NCI-H1417 treated with DMSO at 0.1 percent for 48 hours (cell line): ENCODE data around the gene DNAH10.
A peak's percentile ranks its signal among the peaks of the same experiment; 100 is the strongest.

ENCODE experiments used
- DNase-seq: peaks from one replicate; lab custom pipeline; 2025; lab: John Stamatoyannopoulos, UW

DNAH10 gene

DNA sequence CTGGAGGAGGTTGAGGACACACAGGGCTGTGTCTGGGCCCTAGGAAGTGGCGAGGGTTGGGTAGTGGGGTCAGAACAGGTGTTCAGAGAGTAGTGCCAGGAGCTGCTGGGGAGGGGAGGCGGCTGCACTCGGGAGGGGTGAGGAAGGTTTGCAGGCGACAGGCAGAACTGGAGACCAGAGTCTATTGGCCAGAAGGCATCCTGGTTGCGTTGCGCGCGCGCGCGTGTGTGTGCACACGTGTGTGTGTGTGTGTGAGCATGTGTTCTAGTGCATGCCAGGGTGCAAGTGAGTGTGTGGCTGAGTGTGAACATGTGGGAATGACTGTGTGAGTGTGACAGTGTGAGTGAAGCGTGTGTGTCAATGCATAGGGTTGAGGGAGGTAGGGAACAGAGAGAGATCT lies 124.2 kb downstream of the DNAH10 start:
- no peak for DNase-seq

DNA sequence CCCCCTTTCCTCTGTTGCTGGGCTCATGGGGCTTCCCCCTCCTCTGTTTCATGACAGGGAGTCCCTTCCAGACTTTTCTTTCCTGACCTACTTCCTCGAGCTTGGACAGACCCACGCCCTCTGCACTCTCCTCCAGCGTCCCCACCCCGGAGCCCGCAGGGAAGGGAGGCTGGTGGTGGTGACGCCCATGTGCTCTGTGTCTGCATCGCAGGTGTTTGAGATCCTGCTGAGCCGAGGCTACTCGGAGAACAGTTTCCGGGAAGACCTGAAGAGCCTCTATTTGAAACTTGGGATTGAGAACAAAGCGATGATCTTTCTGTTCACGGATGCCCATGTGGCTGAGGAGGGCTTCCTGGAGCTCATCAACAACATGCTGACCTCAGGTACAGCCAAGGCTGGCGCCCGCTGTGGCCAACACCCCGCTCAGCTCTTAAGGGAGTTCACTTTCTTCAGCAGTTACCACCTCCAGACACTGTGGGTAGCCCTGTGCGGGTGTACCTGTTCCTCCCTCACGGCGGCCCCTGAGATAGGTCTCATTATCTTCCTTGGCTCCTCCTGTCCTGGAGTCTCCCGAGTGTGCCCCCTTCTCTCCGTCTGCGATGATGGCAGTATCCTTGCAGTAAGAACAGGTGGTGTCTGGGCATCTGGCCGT lies 125.0 kb downstream of the DNAH10 start:
- DNase-seq, result no peak

DNA sequence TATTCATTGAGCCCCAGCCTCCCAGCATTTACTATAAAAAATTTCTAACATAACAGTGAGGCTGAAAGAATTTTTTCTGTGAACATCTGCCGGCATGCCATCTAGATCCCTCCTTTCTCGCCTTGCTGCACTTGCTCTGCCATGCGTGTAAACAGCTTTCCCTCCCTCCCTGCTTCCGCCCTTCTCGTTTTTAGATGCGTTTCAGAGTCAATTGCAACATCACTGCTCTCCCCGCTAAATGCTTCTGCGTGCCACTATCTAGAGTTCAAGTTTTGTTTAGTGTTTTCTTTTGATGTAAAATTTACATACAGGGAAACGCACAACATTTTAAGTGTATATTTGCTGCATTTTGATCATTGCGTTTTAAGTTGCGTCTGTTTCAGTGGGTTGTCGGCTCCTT lies 126.9 kb downstream of the DNAH10 start:
- DNase-seq, result no peak

DNA sequence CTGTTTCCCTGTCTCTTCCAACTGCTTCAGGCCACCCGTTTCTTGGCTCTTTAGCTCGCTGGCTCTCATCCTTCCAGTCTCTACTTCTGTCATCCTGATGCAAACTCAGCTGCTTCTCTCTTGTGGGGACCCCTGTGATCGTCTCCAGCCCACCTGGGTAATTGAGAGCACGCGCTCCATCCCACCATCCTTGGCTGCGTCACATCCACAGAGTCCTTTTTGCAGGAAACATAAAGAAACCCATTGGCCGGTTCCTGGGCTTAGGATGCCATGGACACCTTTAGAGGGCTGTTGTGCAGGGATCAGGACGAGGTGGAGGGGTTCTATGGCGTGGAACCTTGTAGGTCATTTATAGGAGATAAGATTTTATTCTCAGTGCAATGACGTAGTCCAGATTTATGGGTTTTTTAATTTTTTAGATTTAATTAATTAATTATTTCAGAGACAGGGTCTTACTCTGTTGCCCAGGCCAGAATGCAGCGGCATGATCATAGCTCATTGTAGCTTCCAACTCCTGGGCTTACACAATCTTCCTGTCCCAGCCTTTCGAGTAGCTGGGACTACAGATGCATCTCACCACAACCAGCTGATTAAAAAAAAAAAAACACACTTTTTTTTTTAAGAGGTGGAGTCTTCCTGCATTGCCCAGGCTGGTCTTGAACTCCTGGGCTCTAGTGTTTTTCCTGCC lies 127.9 kb downstream of the DNAH10 start:
- DNase-seq, result no peak

DNA sequence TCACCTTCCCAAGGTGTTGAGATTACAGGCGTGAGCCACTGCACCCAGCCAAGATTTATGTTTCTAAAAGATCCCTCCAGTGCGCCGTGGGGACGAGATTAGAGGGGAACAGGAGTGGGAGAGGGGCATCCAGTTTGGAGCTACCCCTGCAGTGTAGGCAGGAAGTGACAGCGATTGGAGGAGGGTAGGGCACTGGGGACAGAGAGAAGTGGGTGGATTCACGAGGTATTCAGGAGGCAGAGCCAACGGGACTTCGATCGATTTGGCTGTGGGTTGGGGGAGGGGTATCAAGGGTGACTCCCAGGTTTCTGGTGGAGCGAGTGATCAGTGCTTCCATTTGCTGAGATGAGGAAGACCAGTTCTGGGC lies 128.4 kb downstream of the DNAH10 start:
- DNase-seq, result no peak

DNA sequence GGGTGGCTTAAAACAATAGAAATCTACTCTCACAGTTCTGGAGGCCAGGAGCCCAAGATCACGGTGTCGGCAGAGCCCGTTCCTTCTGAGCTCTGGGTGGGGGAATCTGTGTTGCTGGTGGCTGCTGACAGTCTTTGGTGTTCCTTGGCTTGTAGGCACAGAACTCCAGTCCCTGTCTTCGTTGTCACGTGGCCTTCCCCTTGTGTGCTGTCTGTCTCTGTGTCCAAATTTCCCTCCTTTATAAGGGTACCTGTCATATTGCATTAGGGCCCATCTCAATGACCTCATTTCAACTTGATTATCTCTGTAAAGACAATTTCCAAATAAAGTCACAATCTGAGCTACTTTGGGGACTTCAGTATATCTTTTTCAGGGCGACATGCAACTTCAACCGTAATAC lies 128.9 kb downstream of the DNAH10 start:
- DNase-seq, result no peak

DNA sequence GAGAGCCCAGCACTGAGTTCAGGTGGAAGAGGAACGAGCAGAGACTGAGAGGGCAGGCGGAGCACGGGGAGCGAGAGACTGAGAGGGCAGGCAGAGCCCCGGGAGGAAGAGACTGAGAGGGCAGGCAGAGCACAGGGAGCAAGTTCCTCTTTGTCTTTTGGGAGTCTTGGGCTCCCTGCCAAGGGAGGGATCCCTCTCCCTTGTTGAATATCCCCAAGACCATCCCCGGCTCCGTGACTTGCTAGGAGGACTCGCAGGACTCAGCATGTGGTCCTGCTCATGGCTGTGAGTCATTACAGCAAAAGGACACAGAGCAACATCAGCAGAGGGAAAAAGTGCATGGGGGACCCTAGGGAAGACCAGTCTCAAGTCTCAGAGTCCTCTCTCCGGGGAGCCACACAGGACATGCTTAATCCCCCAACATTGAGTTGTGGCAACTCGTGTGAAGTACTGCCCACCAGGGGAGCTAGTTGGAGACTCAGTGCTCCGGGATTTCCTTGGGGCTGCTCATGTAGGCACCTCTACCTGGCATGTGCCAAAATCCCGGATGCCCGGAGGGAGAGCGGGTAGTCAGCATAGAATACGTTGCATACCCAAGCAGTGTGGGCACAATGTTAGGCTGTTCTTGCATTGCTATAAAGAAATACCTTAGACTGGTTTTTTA lies 129.5 kb downstream of the DNAH10 start:
- no peak for DNase-seq

DNA sequence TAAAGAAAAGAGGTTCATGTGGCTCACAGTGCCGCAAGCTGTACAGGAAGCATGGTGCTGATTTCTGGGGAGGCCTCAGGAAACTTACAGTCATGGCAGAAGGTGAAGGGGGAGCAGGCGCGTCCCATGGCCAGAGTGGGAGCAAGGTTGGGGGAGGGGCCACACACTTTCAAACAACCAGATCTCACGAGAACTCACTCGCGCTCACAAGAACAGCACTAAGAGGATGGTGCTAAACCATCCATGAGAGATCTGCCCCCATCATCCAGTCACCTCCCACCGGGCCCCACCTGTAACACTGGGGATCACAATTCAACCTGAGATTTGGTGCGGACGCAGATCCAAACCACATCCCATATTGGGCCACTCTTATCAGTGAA lies 130.1 kb downstream of the DNAH10 start:
- no peak for DNase-seq

DNA sequence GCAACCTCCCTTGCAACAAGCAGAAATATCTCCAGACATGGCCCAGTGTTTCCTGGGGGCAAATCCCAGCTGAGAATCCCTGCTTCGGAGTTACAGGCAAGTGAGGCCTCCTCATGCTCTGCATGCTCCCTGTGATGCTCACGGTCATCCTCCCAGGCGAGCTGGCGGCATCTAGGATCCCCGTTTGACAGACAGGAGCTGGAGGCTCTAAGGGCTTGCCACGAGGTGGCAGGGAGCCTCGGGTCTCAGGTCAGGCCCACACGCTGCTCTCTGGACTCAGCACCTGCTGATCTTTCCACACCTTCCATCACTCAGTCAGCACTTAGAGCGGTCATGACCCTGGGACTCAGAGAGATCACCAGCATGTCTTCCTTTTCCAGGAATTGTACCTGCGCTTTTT lies 130.8 kb downstream of the DNAH10 start:
- no peak for DNase-seq

DNA sequence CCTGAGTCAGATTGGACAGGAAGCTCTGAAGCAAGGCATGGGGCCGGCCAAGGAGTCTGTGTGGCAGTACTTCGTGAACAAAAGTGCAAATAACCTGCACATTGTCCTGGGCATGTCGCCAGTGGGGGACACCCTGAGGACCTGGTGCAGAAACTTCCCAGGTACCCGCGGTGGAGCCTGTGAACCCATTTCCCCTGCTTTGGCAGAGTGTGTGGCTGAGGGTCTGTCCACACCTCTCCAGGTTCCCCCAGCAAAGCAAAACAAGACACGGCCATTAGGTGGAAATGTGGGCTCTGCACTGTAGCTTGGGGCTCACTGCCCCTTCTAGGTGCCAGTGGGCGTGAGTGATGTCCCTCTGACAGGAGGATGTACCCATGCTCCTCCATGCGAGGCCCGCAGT lies 131.2 kb downstream of the DNAH10 start:
- DNase-seq, result no peak

DNA sequence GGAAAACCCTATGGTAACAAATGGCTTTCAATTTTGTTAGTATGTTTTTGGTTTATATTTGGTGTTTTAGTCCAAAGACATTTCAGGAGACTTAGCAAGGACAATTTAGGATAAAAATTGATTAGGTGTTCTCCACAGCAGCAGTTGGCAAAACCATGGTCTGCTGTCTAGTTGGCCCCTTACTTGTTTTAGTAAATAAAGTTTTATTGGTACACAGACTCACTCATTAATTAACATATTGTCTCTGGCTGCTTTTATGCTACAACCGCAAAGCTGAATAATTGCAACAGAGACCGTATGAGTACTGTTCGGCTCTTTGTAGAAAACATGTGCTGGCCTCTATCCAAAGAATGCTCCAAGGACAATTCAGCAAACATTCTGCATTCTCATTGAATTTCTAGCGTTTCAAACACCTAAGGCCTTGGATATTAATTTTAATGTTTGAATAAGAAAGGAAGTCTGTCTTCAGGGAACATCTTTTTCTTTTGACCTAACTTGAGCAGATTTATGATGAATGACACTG lies 132.8 kb downstream of the DNAH10 start:
- no peak for DNase-seq

DNA sequence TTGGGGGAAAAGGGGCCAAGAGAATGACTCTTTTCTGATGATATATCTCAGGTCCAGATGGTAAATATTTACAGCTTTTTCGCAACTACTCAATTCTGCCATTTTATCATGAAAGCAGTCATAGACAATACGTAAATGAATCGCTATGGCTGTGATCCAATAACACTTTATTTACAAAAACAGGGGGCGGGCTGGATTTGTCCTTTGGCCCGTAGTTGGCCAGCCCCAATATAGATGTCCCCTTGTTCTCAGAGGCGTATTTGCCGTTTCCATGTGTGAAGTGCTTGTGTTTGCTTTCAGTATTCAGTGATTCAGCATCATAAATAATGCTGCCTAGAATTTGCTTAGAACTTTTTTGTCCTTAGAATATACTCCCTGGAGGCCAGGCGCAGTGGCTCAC lies 133.3 kb downstream of the DNAH10 start:
- no peak for DNase-seq

DNA sequence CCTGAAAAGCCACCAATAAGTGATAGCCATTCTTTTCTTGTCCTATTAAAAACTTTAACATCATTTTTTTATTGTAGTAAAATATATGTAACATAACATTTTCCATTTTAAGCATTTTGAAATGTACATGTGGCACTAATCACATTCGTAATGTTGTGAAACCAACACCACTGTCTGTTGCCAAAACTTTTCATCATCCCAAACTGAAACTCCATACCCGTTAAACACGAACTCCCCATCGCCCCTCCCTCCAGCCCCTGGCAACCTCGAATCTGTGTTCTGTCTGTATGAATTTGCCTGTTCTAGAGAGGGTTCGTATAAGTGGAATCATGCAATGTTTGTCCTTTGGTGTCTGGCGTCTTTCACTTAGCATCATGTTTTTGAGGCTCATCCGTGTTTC lies 134.7 kb downstream of the DNAH10 start:
- no peak for DNase-seq

DNA sequence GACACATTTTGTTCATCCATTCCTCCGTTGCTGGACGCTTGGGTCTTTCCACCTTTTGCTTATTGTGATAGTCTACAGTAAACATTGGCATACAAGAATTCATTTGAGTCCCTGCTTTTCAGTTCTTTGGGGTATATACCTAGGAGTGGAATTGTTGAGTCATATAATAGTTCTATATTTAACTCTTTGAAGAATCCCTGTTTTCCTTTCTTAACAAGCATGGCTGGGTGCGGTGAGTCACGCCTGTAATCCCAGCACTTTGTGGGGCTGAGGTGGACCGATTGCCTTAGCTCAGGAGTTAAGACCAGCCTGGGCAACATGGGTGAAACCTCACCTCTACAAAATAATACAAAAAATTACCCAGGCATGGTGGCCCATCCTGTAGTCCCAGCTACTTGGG lies 135.1 kb downstream of the DNAH10 start:
- no peak for DNase-seq

DNA sequence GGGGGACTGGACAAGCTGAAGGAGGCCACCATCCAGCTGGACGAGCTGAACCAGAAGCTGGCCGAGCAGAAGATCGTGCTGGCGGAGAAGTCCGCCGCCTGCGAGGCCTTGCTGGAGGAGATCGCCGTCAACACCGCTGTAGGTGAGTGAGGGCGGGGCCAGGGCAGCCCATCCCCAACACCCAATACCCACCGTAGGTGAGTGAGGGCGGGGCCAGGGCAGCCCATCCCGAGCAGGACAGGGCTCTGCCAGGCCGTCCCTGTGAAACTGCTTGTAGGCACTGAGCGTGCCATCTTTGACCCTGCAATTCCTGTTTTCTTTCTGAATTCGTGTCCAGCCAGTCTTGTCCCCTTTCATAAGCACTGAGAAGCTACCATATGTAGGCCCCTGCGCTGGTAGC lies 136.6 kb downstream of the DNAH10 start:
- no peak for DNase-seq

DNA sequence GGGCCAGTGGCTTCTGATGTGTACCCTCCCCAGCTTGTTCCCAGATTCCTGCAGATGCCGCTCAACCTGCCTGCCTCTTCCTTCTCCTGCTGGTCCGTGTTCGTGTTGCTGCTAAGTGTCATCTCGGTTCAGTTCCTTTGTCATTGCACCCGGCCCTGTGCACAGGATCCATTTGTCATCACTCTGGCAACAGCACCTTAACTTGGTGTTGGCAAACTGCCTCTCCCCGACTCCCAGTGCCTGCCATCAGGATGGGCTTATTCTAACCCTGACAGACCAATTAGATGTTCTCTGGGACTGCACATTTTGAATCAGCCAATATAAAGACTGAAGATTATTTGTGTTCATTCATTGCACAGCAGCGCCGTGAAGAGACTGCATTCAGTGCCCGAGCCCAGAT lies 137.3 kb downstream of the DNAH10 start:
- DNase-seq, result no peak

DNA sequence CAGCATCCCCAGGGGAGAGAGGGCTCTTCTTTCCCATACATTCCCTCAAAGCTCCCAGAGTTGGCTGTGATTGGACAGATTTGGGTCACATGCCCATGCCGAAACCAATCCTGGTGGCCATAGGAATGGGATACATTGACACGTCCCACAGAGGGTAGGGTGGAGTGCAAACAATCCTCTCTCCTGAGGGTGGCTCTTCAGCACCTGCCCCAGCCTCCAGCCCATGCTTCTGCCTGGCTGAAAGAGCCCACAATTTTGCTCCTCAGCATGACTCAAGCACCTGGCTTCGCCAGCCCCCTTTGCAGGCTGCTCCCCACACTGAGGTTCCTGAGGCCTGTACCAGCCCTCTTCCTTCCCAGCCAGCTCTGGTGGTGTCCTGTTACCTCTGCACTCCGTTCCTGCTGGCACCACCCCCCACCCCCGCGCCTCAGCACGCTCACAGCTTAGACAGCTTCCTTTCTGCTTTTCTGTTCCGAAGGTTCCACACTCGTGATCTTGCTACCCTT lies 138.8 kb downstream of the DNAH10 start:
- no peak for DNase-seq

DNA sequence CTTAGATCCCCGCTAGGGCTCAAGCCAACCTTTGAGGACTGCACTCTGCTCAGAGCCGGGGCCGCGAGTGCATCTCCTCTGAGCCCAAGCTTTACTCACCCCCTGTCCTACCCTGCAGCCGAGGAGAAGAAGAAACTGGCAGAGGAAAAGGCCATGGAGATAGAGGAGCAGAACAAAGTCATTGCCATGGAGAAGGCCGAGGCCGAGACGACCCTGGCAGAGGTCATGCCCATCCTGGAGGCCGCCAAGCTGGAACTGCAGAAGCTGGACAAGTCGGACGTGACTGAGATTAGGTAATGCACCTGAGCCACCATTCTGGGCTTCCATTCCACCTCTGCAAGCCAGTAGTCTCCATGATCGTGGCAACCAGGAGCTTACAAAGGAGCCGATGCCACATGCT lies 140.7 kb downstream of the DNAH10 start:
- no peak for DNase-seq

DNA sequence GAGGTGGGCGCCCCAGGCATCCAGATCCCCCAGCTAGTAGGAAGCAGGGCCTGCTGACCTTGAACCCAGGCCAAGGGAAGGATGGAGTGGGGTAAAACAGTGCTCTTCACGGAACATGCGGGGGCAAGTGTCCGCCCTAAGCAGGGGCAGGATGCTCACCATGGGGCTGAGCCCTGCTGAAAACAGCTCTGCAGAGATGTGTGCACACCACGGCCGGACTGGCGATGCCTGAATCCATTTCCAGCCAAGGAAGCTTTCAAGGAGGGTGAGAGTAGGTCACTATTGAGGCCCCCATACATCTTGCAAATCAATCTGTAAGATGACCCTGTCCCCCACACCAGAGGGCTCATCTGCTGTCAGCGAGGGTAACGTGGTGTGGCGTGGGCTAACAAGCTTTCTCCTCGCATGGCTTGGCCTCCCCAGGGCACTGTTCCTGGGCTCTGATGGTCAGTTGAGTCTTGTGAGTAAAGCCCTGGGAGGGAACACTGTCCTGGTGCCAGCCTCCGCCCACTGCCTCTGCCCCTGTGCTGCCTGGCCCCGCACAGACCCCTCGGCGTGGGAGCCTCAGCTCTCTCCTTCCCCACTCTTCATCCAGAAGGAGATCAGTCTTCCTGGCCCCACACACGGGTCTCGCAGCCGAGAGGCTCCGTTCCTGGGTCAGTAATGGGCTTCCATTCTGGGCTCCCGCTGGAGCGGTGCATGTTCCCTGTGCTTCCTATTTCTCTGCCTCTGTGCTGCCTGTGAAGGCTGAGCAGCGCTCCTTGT lies 141.4 kb downstream of the DNAH10 start:
- DNase-seq, result no peak

DNA sequence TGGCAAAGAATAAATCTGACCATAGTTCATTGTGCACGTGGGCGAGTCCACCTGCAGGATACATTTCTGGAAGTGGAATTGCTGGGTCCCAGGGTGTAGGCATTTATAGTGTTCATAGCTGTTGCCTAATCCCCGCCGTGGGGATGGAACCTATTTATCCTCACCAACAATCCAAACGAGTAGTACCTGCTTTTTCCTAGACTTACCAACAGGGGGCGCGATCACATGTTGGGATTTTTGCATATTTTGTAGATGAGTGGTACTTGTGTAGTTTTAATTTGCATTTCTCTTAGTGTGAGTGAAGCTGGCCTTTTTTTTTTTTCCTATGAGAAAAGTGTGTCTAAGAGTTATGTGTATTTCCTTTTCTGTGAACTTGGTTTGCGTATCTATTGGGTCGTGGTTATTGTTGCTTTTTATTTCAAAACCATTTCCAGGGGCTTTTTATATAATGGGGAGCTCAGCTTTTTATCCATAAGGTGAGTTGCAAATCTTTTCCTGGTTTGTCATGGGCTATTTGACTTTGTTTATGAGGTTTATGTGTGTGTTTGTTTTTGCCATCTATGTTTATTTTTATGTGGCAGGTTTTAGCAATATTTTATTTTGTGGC lies 143.3 kb downstream of the DNAH10 start:
- peak; percentile 4 for DNase-seq

DNA sequence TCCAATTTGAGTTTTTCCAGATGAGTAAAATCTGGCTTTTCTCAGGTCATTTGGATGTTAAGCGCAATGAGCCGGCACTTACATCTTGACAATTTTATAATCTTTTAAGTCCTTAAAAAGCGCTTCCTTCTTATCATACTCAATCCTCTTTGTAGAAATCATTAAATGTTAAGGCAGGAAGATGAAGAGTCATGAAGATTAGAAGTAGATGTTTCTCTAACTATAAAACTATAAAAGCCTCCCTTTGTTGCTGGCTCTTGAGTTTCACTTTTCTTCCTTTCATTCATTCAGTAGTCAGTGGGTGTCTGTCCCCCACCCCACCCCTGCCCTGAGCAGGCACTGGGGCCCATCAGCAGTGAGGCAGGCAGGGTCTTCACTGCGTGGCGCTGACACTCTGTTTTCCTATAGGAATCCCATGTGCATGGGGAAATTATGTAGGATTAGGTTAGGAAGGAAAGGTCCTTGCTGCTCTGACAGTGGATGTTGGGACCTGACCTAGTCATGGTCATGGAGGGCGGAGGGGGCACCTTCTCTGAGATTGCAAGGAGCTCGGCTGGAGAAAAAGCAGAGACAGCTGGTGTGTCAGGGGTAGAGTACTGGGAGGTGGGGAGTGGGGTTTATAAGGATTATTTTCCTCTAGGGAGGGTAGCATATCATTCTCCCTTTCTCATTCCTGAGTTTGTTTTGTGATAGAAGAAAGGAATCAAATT lies 144.8 kb downstream of the DNAH10 start:
- DNase-seq, result no peak
